HEK293 (cell line): ENCODE data around the gene LDLRAD2.

ENCODE experiments used
- EGR2 ChIP-seq: fragments of 450-650 bp; formaldehyde crosslinking; IDR thresholded peaks from 2 replicates; pipeline ENCODE4 v1.5.1; 2016; ENCODE audit warnings: low read depth, missing biosample characterization, missing genetic modification characterization
- HOXD13 ChIP-seq: sonication (generic); formaldehyde crosslinking; IDR thresholded peaks from 2 replicates; pipeline ENCODE4 v1.8.0; 2022; ENCODE audit warnings: missing genetic modification reagents, borderline replicate concordance
- ZBTB8A ChIP-seq: fragments of 450-650 bp; formaldehyde crosslinking; IDR thresholded peaks from 2 replicates; pipeline ENCODE4 v1.5.1; 2016; ENCODE audit warnings: missing biosample characterization, missing genetic modification characterization
- ZNF157 ChIP-seq: fragments of 450-650 bp; formaldehyde crosslinking; IDR thresholded peaks from 2 replicates; pipeline ENCODE4 v1.5.1; 2016; ENCODE audit warnings: missing biosample characterization, missing genetic modification characterization
- ZNF2 ChIP-seq: fragments of 450-650 bp; formaldehyde crosslinking; IDR thresholded peaks from 2 replicates; pipeline ENCODE4 v1.5.1; 2016; ENCODE audit warnings: missing biosample characterization, missing genetic modification characterization
- ZNF311 ChIP-seq: fragments of 450-650 bp; formaldehyde crosslinking; IDR thresholded peaks from 2 replicates; pipeline ENCODE4 v1.5.1; 2017; ENCODE audit warnings: missing biosample characterization, missing genetic modification characterization, borderline replicate concordance
- ZNF433 ChIP-seq: fragments of 450-650 bp; formaldehyde crosslinking; IDR thresholded peaks from 2 replicates; pipeline ENCODE4 v1.5.1; 2016; ENCODE audit warnings: missing biosample characterization, missing genetic modification characterization, low read depth
- ZNF510 ChIP-seq: fragments of 450-650 bp; formaldehyde crosslinking; IDR thresholded peaks from 2 replicates; pipeline ENCODE4 v1.5.1; 2018; ENCODE audit warnings: mild to moderate bottlenecking, missing genetic modification characterization, missing biosample characterization; ENCODE audit not compliant: insufficient replicate concordance
- ZNF596 ChIP-seq: fragments of 450-650 bp; IDR thresholded peaks from 2 replicates; pipeline ENCODE4 v1.5.0; 2018; ENCODE audit warnings: missing biosample characterization, mild to moderate bottlenecking, missing genetic modification characterization, moderate library complexity
- ZNF654 ChIP-seq: fragments of 450-650 bp; formaldehyde crosslinking; IDR thresholded peaks from 2 replicates; pipeline ENCODE4 v1.5.1; 2016; ENCODE audit warnings: low read depth, missing biosample characterization, missing genetic modification characterization
- ZNF701 ChIP-seq: fragments of 450-650 bp; formaldehyde crosslinking; IDR thresholded peaks from 2 replicates; pipeline ENCODE4 v1.5.1; 2016; ENCODE audit warnings: missing biosample characterization, missing genetic modification characterization
- ZNF785 ChIP-seq: fragments of 450-650 bp; formaldehyde crosslinking; IDR thresholded peaks from 2 replicates; pipeline ENCODE4 v1.5.1; 2016; ENCODE audit warnings: missing biosample characterization, missing genetic modification characterization
- ZNF791 ChIP-seq: fragments of 450-650 bp; formaldehyde crosslinking; IDR thresholded peaks from 2 replicates; pipeline ENCODE4 v1.5.1; 2016; ENCODE audit warnings: missing biosample characterization, missing genetic modification characterization
- ZSCAN4 ChIP-seq: fragments of 450-650 bp; formaldehyde crosslinking; IDR thresholded peaks from 2 replicates; pipeline ENCODE4 v1.5.1; 2017; ENCODE audit warnings: missing biosample characterization, missing genetic modification characterization
- TF ChIP-seq, protein P1 (sequence below): fragments of 450-650 bp; formaldehyde crosslinking; conservative IDR thresholded peaks from 2 replicates; pipeline ENCODE4 v1.5.1; 2016; ENCODE audit warnings: low read depth, missing biosample characterization, missing genetic modification characterization
- TF ChIP-seq, protein P2 (sequence below): fragments of 450-650 bp; IDR thresholded peaks from 2 replicates; pipeline ENCODE4 v1.5.1; 2018; ENCODE audit warnings: missing biosample characterization, mild to moderate bottlenecking, missing genetic modification characterization
- TF ChIP-seq, protein P3 (sequence below): fragments of 450-650 bp; formaldehyde crosslinking; IDR thresholded peaks from 2 replicates; pipeline ENCODE4 v1.5.1; 2017; ENCODE audit warnings: missing biosample characterization, mild to moderate bottlenecking, missing genetic modification characterization, moderate library complexity
- TF ChIP-seq, protein P4 (sequence below): fragments of 450-650 bp; formaldehyde crosslinking; IDR thresholded peaks from 2 replicates; pipeline ENCODE4 v1.5.1; 2016; ENCODE audit warnings: missing biosample characterization, missing genetic modification characterization, low read depth

The LDLRAD2 gene

GRCh38 chr1:21782868-21783678, 29.0 kb upstream of the LDLRAD2 start, which contains the start of gene USP48 (continued):
- TF ChIP-seq ZSCAN4 (tag by site-specific recombination) (no peak), ZNF2 (peak; percentile 79), EGR2 (tag by site-specific recombination) (no peak), ZNF510 (peak; percentile 9), ZNF596 (no peak), ZNF433 (tag by site-specific recombination) (no peak), HOXD13 (no peak), ZNF654 (tag by site-specific recombination) (no peak), ZNF785 (0 out of 2 replicates have a peak, but pooled peaks have one; percentile 34), ZNF311 (no peak), ZNF157 (tag by site-specific recombination) (no peak), ZBTB8A (peak; percentile 98), ZNF791 (tag by site-specific recombination) (no peak), ZNF701 (no peak)
- TF ChIP-seq, protein P1, sequence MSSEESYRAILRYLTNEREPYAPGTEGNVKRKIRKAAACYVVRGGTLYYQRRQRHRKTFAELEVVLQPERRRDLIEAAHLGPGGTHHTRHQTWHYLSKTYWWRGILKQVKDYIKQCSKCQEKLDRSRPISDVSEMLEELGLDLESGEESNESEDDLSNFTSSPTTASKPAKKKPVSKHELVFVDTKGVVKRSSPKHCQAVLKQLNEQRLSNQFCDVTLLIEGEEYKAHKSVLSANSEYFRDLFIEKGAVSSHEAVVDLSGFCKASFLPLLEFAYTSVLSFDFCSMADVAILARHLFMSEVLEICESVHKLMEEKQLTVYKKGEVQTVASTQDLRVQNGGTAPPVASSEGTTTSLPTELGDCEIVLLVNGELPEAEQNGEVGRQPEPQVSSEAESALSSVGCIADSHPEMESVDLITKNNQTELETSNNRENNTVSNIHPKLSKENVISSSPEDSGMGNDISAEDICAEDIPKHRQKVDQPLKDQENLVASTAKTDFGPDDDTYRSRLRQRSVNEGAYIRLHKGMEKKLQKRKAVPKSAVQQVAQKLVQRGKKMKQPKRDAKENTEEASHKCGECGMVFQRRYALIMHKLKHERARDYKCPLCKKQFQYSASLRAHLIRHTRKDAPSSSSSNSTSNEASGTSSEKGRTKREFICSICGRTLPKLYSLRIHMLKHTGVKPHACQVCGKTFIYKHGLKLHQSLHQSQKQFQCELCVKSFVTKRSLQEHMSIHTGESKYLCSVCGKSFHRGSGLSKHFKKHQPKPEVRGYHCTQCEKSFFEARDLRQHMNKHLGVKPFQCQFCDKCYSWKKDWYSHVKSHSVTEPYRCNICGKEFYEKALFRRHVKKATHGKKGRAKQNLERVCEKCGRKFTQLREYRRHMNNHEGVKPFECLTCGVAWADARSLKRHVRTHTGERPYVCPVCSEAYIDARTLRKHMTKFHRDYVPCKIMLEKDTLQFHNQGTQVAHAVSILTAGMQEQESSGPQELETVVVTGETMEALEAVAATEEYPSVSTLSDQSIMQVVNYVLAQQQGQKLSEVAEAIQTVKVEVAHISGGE (tag by site-specific recombination): peak; percentile 92
- TF ChIP-seq, protein P2, sequence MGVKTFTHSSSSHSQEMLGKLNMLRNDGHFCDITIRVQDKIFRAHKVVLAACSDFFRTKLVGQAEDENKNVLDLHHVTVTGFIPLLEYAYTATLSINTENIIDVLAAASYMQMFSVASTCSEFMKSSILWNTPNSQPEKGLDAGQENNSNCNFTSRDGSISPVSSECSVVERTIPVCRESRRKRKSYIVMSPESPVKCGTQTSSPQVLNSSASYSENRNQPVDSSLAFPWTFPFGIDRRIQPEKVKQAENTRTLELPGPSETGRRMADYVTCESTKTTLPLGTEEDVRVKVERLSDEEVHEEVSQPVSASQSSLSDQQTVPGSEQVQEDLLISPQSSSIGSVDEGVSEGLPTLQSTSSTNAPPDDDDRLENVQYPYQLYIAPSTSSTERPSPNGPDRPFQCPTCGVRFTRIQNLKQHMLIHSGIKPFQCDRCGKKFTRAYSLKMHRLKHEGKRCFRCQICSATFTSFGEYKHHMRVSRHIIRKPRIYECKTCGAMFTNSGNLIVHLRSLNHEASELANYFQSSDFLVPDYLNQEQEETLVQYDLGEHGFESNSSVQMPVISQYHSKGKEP (tag by site-specific recombination): no peak
- TF ChIP-seq, protein P3, sequence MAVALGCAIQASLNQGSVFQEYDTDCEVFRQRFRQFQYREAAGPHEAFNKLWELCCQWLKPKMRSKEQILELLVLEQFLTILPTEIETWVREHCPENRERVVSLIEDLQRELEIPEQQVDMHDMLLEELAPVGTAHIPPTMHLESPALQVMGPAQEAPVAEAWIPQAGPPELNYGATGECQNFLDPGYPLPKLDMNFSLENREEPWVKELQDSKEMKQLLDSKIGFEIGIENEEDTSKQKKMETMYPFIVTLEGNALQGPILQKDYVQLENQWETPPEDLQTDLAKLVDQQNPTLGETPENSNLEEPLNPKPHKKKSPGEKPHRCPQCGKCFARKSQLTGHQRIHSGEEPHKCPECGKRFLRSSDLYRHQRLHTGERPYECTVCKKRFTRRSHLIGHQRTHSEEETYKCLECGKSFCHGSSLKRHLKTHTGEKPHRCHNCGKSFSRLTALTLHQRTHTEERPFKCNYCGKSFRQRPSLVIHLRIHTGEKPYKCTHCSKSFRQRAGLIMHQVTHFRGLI (tag by site-specific recombination): peak; percentile 61
- TF ChIP-seq, protein P4, sequence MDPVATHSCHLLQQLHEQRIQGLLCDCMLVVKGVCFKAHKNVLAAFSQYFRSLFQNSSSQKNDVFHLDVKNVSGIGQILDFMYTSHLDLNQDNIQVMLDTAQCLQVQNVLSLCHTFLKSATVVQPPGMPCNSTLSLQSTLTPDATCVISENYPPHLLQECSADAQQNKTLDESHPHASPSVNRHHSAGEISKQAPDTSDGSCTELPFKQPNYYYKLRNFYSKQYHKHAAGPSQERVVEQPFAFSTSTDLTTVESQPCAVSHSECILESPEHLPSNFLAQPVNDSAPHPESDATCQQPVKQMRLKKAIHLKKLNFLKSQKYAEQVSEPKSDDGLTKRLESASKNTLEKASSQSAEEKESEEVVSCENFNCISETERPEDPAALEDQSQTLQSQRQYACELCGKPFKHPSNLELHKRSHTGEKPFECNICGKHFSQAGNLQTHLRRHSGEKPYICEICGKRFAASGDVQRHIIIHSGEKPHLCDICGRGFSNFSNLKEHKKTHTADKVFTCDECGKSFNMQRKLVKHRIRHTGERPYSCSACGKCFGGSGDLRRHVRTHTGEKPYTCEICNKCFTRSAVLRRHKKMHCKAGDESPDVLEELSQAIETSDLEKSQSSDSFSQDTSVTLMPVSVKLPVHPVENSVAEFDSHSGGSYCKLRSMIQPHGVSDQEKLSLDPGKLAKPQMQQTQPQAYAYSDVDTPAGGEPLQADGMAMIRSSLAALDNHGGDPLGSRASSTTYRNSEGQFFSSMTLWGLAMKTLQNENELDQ (tag by site-specific recombination): no peak
- TF ChIP-seq, all 188 proteins: peak for 65
